Body of pancreas (tissue), 4 donors: Measurements from ENCODE around the gene BABAM2.

Experiments
- POLR2A ChIP-seq, 3 donors: fragments of 450-650 bp; IDR thresholded peaks; one replicate each; pipeline ENCODE4 v1.6.1; 2016; ENCODE audit warnings: antibody characterized with exemption in 3 of 3, mild to moderate bottlenecking in 2 of 3
- TF ChIP-seq, protein P1 (sequence below), 7 experiments: fragments of 450-650 bp in 4 of 7; fragments of 200-600 bp in 3 of 7; sonication (generic) in 3 of 7; IDR thresholded peaks; one replicate each; pipeline ENCODE4 v1.5.1; 2016 to 2019; ENCODE audit warnings: antibody characterized with exemption in 7 of 7

GRCh38 chr2:27843992-27844391, 46.5 kb upstream of the BABAM2 start:
- TF ChIP-seq, protein P1, sequence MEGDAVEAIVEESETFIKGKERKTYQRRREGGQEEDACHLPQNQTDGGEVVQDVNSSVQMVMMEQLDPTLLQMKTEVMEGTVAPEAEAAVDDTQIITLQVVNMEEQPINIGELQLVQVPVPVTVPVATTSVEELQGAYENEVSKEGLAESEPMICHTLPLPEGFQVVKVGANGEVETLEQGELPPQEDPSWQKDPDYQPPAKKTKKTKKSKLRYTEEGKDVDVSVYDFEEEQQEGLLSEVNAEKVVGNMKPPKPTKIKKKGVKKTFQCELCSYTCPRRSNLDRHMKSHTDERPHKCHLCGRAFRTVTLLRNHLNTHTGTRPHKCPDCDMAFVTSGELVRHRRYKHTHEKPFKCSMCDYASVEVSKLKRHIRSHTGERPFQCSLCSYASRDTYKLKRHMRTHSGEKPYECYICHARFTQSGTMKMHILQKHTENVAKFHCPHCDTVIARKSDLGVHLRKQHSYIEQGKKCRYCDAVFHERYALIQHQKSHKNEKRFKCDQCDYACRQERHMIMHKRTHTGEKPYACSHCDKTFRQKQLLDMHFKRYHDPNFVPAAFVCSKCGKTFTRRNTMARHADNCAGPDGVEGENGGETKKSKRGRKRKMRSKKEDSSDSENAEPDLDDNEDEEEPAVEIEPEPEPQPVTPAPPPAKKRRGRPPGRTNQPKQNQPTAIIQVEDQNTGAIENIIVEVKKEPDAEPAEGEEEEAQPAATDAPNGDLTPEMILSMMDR (IDR thresholded peaks at IDR 0.05) = no peak
- TF ChIP-seq POLR2A (IDR thresholded peaks at IDR 0.05) = no peak
